Keratinocyte (primary cell): ENCODE measurements around the gene CRTC3. TPM values are rescaled to one million over a fixed set of nuclear protein-coding genes. Genes with fewer than 3 reads are reported as not detected.

Experiments used
- DNase-seq: peaks from one replicate; pipeline ENCODE4 v3.0.0-alpha.2; 2011; ENCODE audit warnings: low read depth, missing footprints, low spot score
- FAIRE-seq: peaks from 2 replicates; lab custom pipeline; 2011; peaks lifted over from hg19 to GRCh38; lab: Jason Lieb, UNC
- H2AFZ ChIP-seq: 2 replicates; pipeline ENCODE4 v1.6.0; 2012; ENCODE audit warnings: low read length, control low read depth, inconsistent platforms; ENCODE audit not compliant: control insufficient read depth
- H3K27ac ChIP-seq: 2 replicates; pipeline ENCODE4 v1.5.1; 2011; ENCODE audit warnings: low read length; ENCODE audit not compliant: control insufficient read depth, insufficient read depth
- H3K27me3 ChIP-seq: 3 replicates; pipeline ENCODE4 v1.6.0; 2011; ENCODE audit warnings: low read length; ENCODE audit not compliant: control insufficient read depth, insufficient read depth; ENCODE audit errors: extremely low read depth
- H3K36me3 ChIP-seq, 2 experiments: 2 replicates in 1 of 2; 3 replicates in 1 of 2; pipeline ENCODE4 v1.5.1; 2011; ENCODE audit warnings: low read length in 2 of 2, mild to moderate bottlenecking in 1 of 2; ENCODE audit not compliant: control insufficient read depth in 2 of 2, insufficient read depth in 2 of 2; ENCODE audit errors: extremely low read depth in 1 of 2
- H3K4me1 ChIP-seq: 3 replicates; pipeline ENCODE4 v1.5.1; 2011; ENCODE audit warnings: low read length; ENCODE audit not compliant: control insufficient read depth, insufficient read depth; ENCODE audit errors: extremely low read depth
- H3K4me2 ChIP-seq: 3 replicates; pipeline ENCODE4 v1.6.0; 2011; ENCODE audit warnings: low read depth, low read length; ENCODE audit not compliant: control insufficient read depth, insufficient read depth; ENCODE audit errors: extremely low read depth
- H3K4me3 ChIP-seq, 3 experiments: fragments of 200-600 bp in 1 of 3; sonication (generic) in 1 of 3; 2 replicates in 2 of 3; 3 replicates in 1 of 3; pipeline ENCODE4 v1.5.1; 2011 to 2016; ENCODE audit warnings: low read length in 3 of 3, mild to moderate bottlenecking in 3 of 3, control low read depth in 2 of 3, inconsistent platforms in 1 of 3, low read depth in 1 of 3, mixed read lengths in 1 of 3, mixed run types in 1 of 3, moderate library complexity in 1 of 3; ENCODE audit not compliant: control insufficient read depth in 2 of 3, insufficient read depth in 2 of 3; ENCODE audit errors: extremely low read depth in 1 of 3
- H3K79me2 ChIP-seq: 2 replicates; pipeline ENCODE4 v1.6.0; 2012; ENCODE audit warnings: low read length; ENCODE audit not compliant: control insufficient read depth, insufficient read depth
- H3K9ac ChIP-seq: 3 replicates; pipeline ENCODE4 v1.6.0; 2011; ENCODE audit warnings: low read length; ENCODE audit not compliant: control insufficient read depth, insufficient read depth; ENCODE audit errors: extremely low read depth
- H3K9me1 ChIP-seq: 3 replicates; pipeline ENCODE4 v1.6.0; 2011; ENCODE audit warnings: low read length; ENCODE audit not compliant: control insufficient read depth, insufficient read depth; ENCODE audit errors: extremely low read depth
- H3K9me3 ChIP-seq: 2 replicates; pipeline ENCODE4 v1.5.1; 2012; ENCODE audit warnings: low read depth, low read length; ENCODE audit not compliant: control insufficient read depth
- H4K20me1 ChIP-seq: 3 replicates; pipeline ENCODE4 v1.6.0; 2011; ENCODE audit warnings: low read length; ENCODE audit not compliant: control insufficient read depth, insufficient read depth; ENCODE audit errors: extremely low read depth
- EZH2 ChIP-seq: IDR thresholded peaks from one replicate; pipeline ENCODE4 v1.6.1; 2012; ENCODE audit warnings: inconsistent platforms, mild to moderate bottlenecking, low read length, moderate library complexity
- dilution Hi-C: fragments of 300-500 bp; cut with MboI; formaldehyde crosslinking; loops from one replicate; pipeline ENCODE4 v1.7.0; 2020; ENCODE audit warnings: low sequenced_read_pairs; ENCODE audit not compliant: extremely low pct_ligation_motif_present
- polyA plus RNA-seq, 5 experiments: library from polyadenylated mRNA; depleted of rRNA in 3 of 5; stranded (reverse) in 3 of 5; stranded (forward) in 1 of 5; unstranded in 1 of 5; fragments of >200 nt; gene quantifications; 1 replicate in 1 of 5; 2 replicates in 3 of 5; 3 replicates in 1 of 5; pipeline versions ENCODE4 v1.2.1 to v1.2.3, GENCODE V29; 2011 to 2012; ENCODE audit warnings: missing spikeins in 2 of 5, low read depth in 1 of 5, low replicate concordance in 1 of 5
- TF ChIP-seq, protein P1 (sequence below), 3 experiments: IDR thresholded peaks in 1 of 3; conservative IDR thresholded peaks in 1 of 3; optimal IDR thresholded peaks in 1 of 3; 2 replicates in 2 of 3; 3 replicates in 1 of 3; pipeline versions ENCODE3 to v1.5.1; 2011; ENCODE audit warnings: low read length in 3 of 3, mild to moderate bottlenecking in 3 of 3, moderate library complexity in 2 of 3, control low read depth in 1 of 3, inconsistent platforms in 1 of 3; ENCODE audit not compliant: insufficient read depth in 2 of 3; ENCODE audit errors: extremely low read depth in 1 of 3

Gene CRTC3
- polyA plus RNA-seq, 1 donor (not counting 4 experiments of a cell fraction or from before 2014, with no cell fraction given) = 11.9 TPM

- Histone ChIP-seq H3K36me3 (peaks cover 34% of the 10 kb centered on the region in 2 experiments), H3K4me3 (no peak overlapping the region), H2AFZ (no peak overlapping the region), H4K20me1 (no peaks in the 10 kb centered on the region), H3K27ac (no peak overlapping the region), H3K9me1 (no peaks in the 10 kb centered on the region), H3K9ac (no peak overlapping the region), H3K79me2 (no peaks in the 10 kb centered on the region), H3K4me2 (no peak overlapping the region), H3K27me3 (no peaks in the 10 kb centered on the region), H3K9me3 (no peaks in the 10 kb centered on the region), H3K4me1 (peaks cover 7% of the 10 kb centered on the region)
- DNase-seq (no peak), FAIRE-seq (no peak)
- dilution Hi-C loops = no loop called here
- TF ChIP-seq, protein P1, sequence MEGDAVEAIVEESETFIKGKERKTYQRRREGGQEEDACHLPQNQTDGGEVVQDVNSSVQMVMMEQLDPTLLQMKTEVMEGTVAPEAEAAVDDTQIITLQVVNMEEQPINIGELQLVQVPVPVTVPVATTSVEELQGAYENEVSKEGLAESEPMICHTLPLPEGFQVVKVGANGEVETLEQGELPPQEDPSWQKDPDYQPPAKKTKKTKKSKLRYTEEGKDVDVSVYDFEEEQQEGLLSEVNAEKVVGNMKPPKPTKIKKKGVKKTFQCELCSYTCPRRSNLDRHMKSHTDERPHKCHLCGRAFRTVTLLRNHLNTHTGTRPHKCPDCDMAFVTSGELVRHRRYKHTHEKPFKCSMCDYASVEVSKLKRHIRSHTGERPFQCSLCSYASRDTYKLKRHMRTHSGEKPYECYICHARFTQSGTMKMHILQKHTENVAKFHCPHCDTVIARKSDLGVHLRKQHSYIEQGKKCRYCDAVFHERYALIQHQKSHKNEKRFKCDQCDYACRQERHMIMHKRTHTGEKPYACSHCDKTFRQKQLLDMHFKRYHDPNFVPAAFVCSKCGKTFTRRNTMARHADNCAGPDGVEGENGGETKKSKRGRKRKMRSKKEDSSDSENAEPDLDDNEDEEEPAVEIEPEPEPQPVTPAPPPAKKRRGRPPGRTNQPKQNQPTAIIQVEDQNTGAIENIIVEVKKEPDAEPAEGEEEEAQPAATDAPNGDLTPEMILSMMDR (optimal IDR thresholded peaks at IDR 0.05 in 1 of 3, IDR thresholded peaks at IDR 0.05 in 1 of 3, conservative IDR thresholded peaks at IDR 0.05 in 1 of 3; ENCODE audit: extremely low read depth in 1 of 3, insufficient read depth in 2 of 3, low read length in 3 of 3) = no peak
- no peak for TF ChIP-seq EZH2
Measured at GRCh38 chr15:90496791-90497190, 32.9 kb upstream of the CRTC3 start.

DNA sequence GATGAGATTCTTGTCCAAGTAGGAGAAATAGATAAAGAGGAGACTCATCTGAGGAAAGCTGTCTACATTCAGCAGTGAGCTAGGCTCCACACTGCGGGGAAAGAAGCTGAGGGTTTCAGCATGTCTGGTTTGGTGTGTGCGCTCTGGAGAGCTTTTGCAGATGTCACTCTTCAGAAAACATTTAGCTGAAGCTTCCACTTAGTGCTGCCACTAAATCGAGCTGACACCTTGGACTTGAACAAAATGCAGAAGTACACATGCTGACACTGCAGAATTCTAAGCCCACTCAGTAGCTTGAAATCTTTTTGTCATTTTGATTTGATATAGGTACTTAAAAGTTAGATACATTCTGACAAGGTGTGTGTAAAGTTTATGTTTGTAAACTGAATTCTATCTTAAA, 32.3 kb upstream of the CRTC3 start:
- H3K9me3 ChIP-seq = no peaks in the 10 kb centered on the region
- TF ChIP-seq, protein P1 (optimal IDR thresholded peaks at IDR 0.05 in 1 of 3, IDR thresholded peaks at IDR 0.05 in 1 of 3, conservative IDR thresholded peaks at IDR 0.05 in 1 of 3; ENCODE audit: extremely low read depth in 1 of 3, insufficient read depth in 2 of 3, low read length in 3 of 3) = no peak
- TF ChIP-seq EZH2 = no peak
- no peaks in the 10 kb centered on the region for H3K27me3 ChIP-seq
- H3K4me1 ChIP-seq = peaks cover 7% of the 10 kb centered on the region
- H3K36me3 ChIP-seq = peaks cover 31 to 36% of the 10 kb centered on the region in 2 experiments
- dilution Hi-C loops = no loop called here
- no peaks in the 10 kb centered on the region for H3K79me2 ChIP-seq
- no peak overlapping the region for H3K9ac ChIP-seq
- H3K9me1 ChIP-seq = no peaks in the 10 kb centered on the region
- H2AFZ ChIP-seq = no peak overlapping the region
- H3K4me3 ChIP-seq = no peak overlapping the region
- H3K27ac ChIP-seq = no peak overlapping the region
- no peak overlapping the region for H3K4me2 ChIP-seq
- DNase-seq (no peak), FAIRE-seq (no peak)
- H4K20me1 ChIP-seq = no peaks in the 10 kb centered on the region
